Endothelial cell (in vitro differentiated cells): ENCODE data around the gene CUX1. TPM values are rescaled to one million over a fixed set of nuclear protein-coding genes. Genes with fewer than 3 reads are reported as not detected.
A peak's percentile ranks its signal among the peaks of the same experiment; 100 is the strongest.

Source experiments
- DNase-seq: peaks from one replicate; pipeline ENCODE4 v3.0.0; 2021; ENCODE audit warnings: low spot score
- H3K27ac Mint-ChIP-seq: one replicate; pipeline ENCODE4 v1.8.0; 2021; ENCODE audit warnings: mixed read lengths, inconsistent platforms; ENCODE audit not compliant: unreplicated experiment
- H3K27me3 Mint-ChIP-seq: one replicate; pipeline ENCODE4 v1.8.0; 2021; ENCODE audit warnings: mild to moderate bottlenecking, moderate library complexity, mixed read lengths, inconsistent platforms; ENCODE audit not compliant: unreplicated experiment
- H3K36me3 Mint-ChIP-seq: one replicate; pipeline ENCODE4 v1.8.0; 2021; ENCODE audit warnings: mild to moderate bottlenecking, low read depth, mixed read lengths, inconsistent platforms; ENCODE audit not compliant: unreplicated experiment
- H3K4me1 Mint-ChIP-seq: one replicate; pipeline ENCODE4 v1.8.0; 2021; ENCODE audit warnings: mild to moderate bottlenecking, mixed read lengths, inconsistent platforms; ENCODE audit not compliant: unreplicated experiment
- H3K4me3 Mint-ChIP-seq: one replicate; pipeline ENCODE4 v1.8.0; 2021; ENCODE audit warnings: mild to moderate bottlenecking, mixed read lengths, inconsistent platforms; ENCODE audit not compliant: unreplicated experiment
- H3K9me3 Mint-ChIP-seq: one replicate; pipeline ENCODE4 v1.8.0; 2021; ENCODE audit warnings: mixed read lengths, inconsistent platforms; ENCODE audit not compliant: unreplicated experiment
- total RNA-seq: library from RNA; stranded (reverse); fragmentation: NEBNext Ultra II Directional; extraction: Animal tissue kit (Norgen Biotek cat#: 25700); gene quantifications from one replicate; pipeline ENCODE4 v1.2.1, GENCODE V29; 2021; ENCODE audit not compliant: unreplicated experiment
- TF ChIP-seq, protein P1 (sequence below): fragments of 200-600 bp; sonication (generic); IDR thresholded peaks from one replicate; pipeline ENCODE4 v1.5.0; 2021; ENCODE audit warnings: antibody characterized with exemption; ENCODE audit not compliant: unreplicated experiment

The CUX1 gene
- total RNA-seq, 1 donor from 2014 or later = 43.7 TPM

DNA sequence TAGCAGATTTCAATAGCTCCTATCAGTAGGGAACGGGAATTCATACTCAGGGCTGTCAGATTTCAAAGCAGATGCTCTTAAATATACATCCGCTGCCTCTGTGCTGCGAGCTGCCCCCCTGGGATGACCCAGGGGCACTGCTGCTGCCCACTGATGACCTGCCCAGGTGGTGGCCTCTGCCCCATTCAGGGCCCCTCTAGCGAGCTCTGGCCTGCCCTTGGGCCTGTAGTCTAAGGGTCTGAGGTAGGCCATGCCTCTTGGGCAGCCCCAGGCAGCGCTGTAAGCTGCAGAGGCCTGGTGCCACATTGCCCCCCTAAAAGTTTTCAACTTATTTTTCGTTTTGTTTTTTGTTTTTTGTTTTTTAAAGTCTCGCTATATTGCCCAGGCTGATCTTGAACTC lies 418.7 kb downstream of the CUX1 start:
- H3K36me3 Mint-ChIP-seq = peaks cover 15% of the 10 kb centered on the region
- no peaks in the 10 kb centered on the region for H3K4me1 Mint-ChIP-seq
- TF ChIP-seq, protein P1, sequence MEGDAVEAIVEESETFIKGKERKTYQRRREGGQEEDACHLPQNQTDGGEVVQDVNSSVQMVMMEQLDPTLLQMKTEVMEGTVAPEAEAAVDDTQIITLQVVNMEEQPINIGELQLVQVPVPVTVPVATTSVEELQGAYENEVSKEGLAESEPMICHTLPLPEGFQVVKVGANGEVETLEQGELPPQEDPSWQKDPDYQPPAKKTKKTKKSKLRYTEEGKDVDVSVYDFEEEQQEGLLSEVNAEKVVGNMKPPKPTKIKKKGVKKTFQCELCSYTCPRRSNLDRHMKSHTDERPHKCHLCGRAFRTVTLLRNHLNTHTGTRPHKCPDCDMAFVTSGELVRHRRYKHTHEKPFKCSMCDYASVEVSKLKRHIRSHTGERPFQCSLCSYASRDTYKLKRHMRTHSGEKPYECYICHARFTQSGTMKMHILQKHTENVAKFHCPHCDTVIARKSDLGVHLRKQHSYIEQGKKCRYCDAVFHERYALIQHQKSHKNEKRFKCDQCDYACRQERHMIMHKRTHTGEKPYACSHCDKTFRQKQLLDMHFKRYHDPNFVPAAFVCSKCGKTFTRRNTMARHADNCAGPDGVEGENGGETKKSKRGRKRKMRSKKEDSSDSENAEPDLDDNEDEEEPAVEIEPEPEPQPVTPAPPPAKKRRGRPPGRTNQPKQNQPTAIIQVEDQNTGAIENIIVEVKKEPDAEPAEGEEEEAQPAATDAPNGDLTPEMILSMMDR = no peak

DNA sequence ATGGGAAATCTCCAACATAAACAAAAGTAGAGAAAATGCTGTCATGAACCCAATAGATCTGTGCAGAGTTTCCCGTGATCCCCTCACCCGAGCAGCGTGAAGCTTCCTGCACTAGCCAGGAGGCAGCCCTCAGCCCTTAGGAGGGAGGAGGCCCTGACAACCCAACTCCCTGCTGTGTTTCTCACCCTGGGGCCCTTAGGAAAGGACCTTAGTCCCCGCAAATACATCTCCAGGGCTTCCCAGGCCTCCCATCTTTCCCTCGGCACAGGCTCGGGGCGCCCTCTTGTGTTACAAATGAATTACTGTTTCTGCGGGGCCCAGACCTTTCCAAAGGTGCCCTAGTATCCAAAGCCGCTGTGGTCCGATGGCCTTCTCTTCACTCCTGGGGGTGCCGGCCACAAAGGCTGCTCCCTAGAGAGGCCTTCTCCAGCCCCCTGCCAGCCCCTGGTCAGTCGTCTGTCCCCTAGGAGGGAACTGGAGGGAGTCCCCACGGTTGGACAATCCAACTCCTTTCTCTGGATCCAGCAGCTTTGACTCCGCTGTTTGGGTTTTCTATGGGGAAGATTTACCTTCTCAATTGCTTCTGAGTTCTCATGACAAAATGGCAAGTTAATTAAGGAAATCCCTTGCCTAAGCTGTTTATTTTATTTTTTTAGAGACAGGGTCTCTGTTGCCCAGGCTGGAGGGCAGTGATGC lies 419.3 kb downstream of the CUX1 start:
- H3K27ac Mint-ChIP-seq = no peak overlapping the region
- TF ChIP-seq, protein P1 = peak; percentile 77
- no peak overlapping the region for H3K4me3 Mint-ChIP-seq
- peaks cover 15% of the 10 kb centered on the region for H3K36me3 Mint-ChIP-seq
- DNase-seq = peak; percentile 67
- no peaks in the 10 kb centered on the region for H3K9me3 Mint-ChIP-seq
- peaks cover 5% of the 10 kb centered on the region for H3K27me3 Mint-ChIP-seq
- H3K4me1 Mint-ChIP-seq = no peaks in the 10 kb centered on the region

More for the DNA sequence above, 418.7 kb downstream of the CUX1 start:
- no peaks in the 10 kb centered on the region for H3K9me3 Mint-ChIP-seq
- H3K27ac Mint-ChIP-seq = no peak overlapping the region
- no peak for DNase-seq
- H3K27me3 Mint-ChIP-seq = peaks cover 3% of the 10 kb centered on the region
- no peak overlapping the region for H3K4me3 Mint-ChIP-seq

DNA sequence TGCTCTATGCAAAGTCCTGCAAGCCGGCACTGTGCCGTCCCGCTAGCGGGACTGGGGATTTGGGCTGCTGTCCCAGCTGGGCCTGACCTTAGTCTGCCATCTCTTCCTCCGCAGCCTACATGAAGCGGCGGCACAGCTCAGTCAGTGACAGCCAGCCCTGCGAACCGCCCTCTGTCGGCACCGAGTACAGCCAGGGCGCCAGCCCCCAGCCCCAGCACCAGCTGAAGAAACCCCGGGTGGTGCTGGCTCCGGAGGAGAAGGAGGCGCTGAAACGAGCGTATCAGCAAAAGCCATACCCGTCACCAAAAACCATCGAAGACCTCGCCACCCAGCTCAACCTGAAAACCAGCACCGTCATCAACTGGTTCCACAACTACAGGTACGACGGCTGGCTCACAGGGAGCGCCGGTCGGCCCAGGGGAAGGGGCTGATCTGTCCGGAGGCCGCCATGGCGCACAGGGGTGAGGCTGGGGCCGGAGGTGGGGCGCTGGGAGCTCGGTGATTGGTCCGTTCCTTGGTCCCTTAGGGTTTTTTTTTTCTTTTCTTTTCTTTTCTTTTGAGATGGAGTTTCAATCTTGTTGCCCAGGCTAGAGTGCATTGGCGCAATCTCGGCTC lies 421.9 kb downstream of the CUX1 start:
- Mint-ChIP-seq H3K36me3 (peaks cover 9% of the 10 kb centered on the region), H3K4me3 (no peak overlapping the region), H3K27me3 (peaks cover 6% of the 10 kb centered on the region), H3K9me3 (no peaks in the 10 kb centered on the region), H3K4me1 (no peaks in the 10 kb centered on the region), H3K27ac (no peak overlapping the region)
- DNase-seq = no peak
- TF ChIP-seq, protein P1 = no peak

DNA sequence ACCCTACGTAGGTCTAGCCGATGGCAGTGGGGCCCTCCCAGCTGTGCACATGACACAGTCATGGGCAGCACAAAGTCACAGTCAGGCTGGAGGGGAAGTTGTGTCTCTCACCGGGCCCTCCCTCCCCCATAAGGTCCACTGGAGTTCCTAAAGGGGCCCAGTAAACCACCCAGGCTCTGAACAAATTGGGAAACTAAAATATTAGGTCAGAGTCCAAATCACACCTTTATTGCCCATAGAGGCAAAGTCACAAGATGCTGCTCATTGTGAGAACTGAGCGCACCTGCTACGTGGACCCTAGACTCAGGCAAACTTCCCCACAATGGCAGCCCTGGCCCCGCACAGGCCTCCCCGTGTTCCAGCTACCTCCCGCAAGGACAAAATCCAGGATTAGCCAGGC lies 424.0 kb downstream of the CUX1 start:
- DNase-seq = no peak
- Mint-ChIP-seq H3K36me3 (peaks cover 4% of the 10 kb centered on the region), H3K9me3 (no peaks in the 10 kb centered on the region), H3K27ac (no peak overlapping the region), H3K4me3 (no peak overlapping the region), H3K27me3 (peaks cover 6% of the 10 kb centered on the region), H3K4me1 (no peaks in the 10 kb centered on the region)
- TF ChIP-seq, protein P1 = no peak

DNA sequence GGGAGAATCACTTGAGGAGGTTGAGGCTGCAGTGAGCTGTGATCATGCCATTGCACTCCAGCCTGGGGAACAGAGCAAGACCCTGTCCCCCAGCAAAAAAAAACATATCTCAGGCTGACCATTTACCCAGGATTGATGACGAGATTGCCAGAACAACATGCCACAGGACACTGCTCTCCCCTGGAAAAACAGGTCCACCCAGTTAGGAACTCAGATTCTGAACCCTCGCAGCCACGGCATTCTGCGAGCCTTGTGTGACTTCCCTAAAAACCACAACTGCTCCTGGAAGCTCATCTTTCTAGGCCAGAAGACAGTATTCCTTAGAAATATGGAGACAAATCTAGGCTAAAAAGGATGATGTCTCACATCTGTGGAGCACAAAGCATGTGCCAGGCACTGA lies 427.2 kb downstream of the CUX1 start:
- Mint-ChIP-seq H3K4me3 (no peak overlapping the region), H3K36me3 (peaks cover 4% of the 10 kb centered on the region), H3K27me3 (peaks cover 6% of the 10 kb centered on the region), H3K27ac (no peak overlapping the region), H3K9me3 (no peaks in the 10 kb centered on the region), H3K4me1 (no peaks in the 10 kb centered on the region)
- DNase-seq = no peak
- TF ChIP-seq, protein P1 = no peak
